Smooth muscle cell (in vitro differentiated cells): ENCODE data around the gene C7orf57. TPM values are rescaled to one million over a fixed set of nuclear protein-coding genes. Genes with fewer than 3 reads are reported as not detected.

Experiments used
- DNase-seq: peaks from one replicate; lab custom pipeline; 2025; ENCODE audit not compliant: unreplicated experiment; lab: John Stamatoyannopoulos, UW
- H2AFZ ChIP-seq: fragments of 200-600 bp; sonication (generic); 2 replicates; pipeline ENCODE4 v1.6.0; 2016; ENCODE audit warnings: antibody characterized with exemption, low read depth, mild to moderate bottlenecking
- H3F3A ChIP-seq: fragments of 200-600 bp; sonication (generic); 2 replicates; pipeline ENCODE4 v1.6.0; 2017; ENCODE audit warnings: antibody characterized with exemption, low read depth
- H3K27ac ChIP-seq: fragments of 200-600 bp; sonication (generic); 2 replicates; pipeline ENCODE4 v1.5.1; 2016; ENCODE audit warnings: low read depth, mild to moderate bottlenecking
- H3K27me3 ChIP-seq: fragments of 200-600 bp; sonication (generic); 2 replicates; pipeline ENCODE4 v1.6.1; 2016; ENCODE audit warnings: low read depth, mild to moderate bottlenecking
- H3K36me3 ChIP-seq: fragments of 200-600 bp; sonication (generic); 2 replicates; pipeline ENCODE4 v1.5.1; 2016; ENCODE audit warnings: low read depth
- H3K4me1 ChIP-seq: fragments of 200-600 bp; sonication (generic); 2 replicates; pipeline ENCODE4 v1.5.1; 2016; ENCODE audit warnings: low read depth
- H3K4me2 ChIP-seq: fragments of 200-600 bp; sonication (generic); 2 replicates; pipeline ENCODE4 v1.6.0; 2016; ENCODE audit warnings: mild to moderate bottlenecking
- H3K4me3 ChIP-seq: fragments of 200-600 bp; sonication (generic); 2 replicates; pipeline ENCODE4 v1.5.1; 2016; ENCODE audit warnings: mild to moderate bottlenecking
- H3K79me2 ChIP-seq: fragments of 200-600 bp; sonication (generic); 2 replicates; pipeline ENCODE4 v1.6.0; 2016; ENCODE audit warnings: low read depth, mild to moderate bottlenecking
- H3K9ac ChIP-seq: fragments of 200-600 bp; sonication (generic); 2 replicates; pipeline ENCODE4 v1.6.0; 2016; ENCODE audit warnings: low read depth
- H3K9me3 ChIP-seq: fragments of 200-600 bp; sonication (generic); replicated peaks from 2 replicates; pipeline ENCODE4 v1.5.1; 2016; ENCODE audit warnings: low read depth
- H4K20me1 ChIP-seq: fragments of 200-600 bp; sonication (generic); 2 replicates; pipeline ENCODE4 v1.6.0; 2016; ENCODE audit warnings: low read depth
- CTCF ChIP-seq: fragments of 200-600 bp; sonication (generic); IDR thresholded peaks from 2 replicates; pipeline ENCODE4 v1.5.1; 2017; ENCODE audit warnings: borderline replicate concordance, mild to moderate bottlenecking, antibody characterized with exemption; ENCODE audit not compliant: insufficient read depth, poor library complexity, severe bottlenecking
- WGBS: methylation state at CpG from one replicate; pipeline ENCODE4 v1.1.7; 2016; ENCODE audit warnings: low lambda C conversion rate; 5-methylcytosine and 5-hydroxymethylcytosine counted together
- polyA plus RNA-seq: library from polyadenylated mRNA; unstranded; fragments of >200 nt; fragmentation: Nextera tagmentation; extraction: Ambion mirVana; gene quantifications from 2 replicates; pipeline ENCODE4 v1.2.1, GENCODE V29; 2016
- total RNA-seq: library from RNA; depleted of rRNA; stranded (reverse); fragments of >200 nt; gene quantifications from 2 replicates; pipeline ENCODE4 v1.2.3, GENCODE V29; 2014

C7orf57 gene
- total and polyA plus RNA-seq, 2 experiments from 2014 or later, result not detected

GRCh38 chr7:48101968-48102367 is 66.6 kb downstream of the C7orf57 start:
- Histone ChIP-seq H3K4me1 (no peaks in the 10 kb centered on the region), H3K9ac (no peak overlapping the region), H2AFZ (no peak overlapping the region), H4K20me1 (peaks cover 13% of the 10 kb centered on the region), H3K27ac (no peak overlapping the region), H3K9me3 (no peaks in the 10 kb centered on the region), H3K79me2 (peaks cover 12% of the 10 kb centered on the region), H3K27me3 (no peaks in the 10 kb centered on the region), H3K4me3 (no peak overlapping the region), H3F3A (no peaks in the 10 kb centered on the region), H3K36me3 (peaks cover 5% of the 10 kb centered on the region), H3K4me2 (no peak overlapping the region)
- peak; percentile 25 for TF ChIP-seq CTCF
- DNase-seq, result no peak
- WGBS, result 94% methylated on average over 4 of the region's 4 CpGs

- H4K20me1 ChIP-seq, result peaks cover 13% of the 10 kb centered on the region
These were observed 67.2 kb downstream of the C7orf57 start for GRCh38 chr7:48102530-48102929.

GRCh38 chr7:48105045-48105444 is 69.7 kb downstream of the C7orf57 start:
- peaks cover 5% of the 10 kb centered on the region for H3K36me3 ChIP-seq
- no peak overlapping the region for H3K9ac ChIP-seq
- H3K9me3 ChIP-seq, result no peaks in the 10 kb centered on the region
- 98% methylated on average over 5 of the region's 5 CpGs for WGBS
- no peaks in the 10 kb centered on the region for H3K4me1 ChIP-seq
- H3K4me2 ChIP-seq, result no peak overlapping the region
- DNase-seq, result no peak
- H3K27ac ChIP-seq, result no peak overlapping the region
- H3K4me3 ChIP-seq, result no peak overlapping the region
- peaks cover 7% of the 10 kb centered on the region for H4K20me1 ChIP-seq
- H3K27me3 ChIP-seq, result no peaks in the 10 kb centered on the region
- no peaks in the 10 kb centered on the region for H3K79me2 ChIP-seq
- H2AFZ ChIP-seq, result no peak overlapping the region
- peaks cover 5% of the 10 kb centered on the region for H3F3A ChIP-seq
- no peak for TF ChIP-seq CTCF

More at GRCh38 chr7:48102530-48102929, 67.2 kb downstream of the C7orf57 start:
- TF ChIP-seq CTCF, result no peak
- Histone ChIP-seq H3K9me3 (no peaks in the 10 kb centered on the region), H3K4me1 (no peaks in the 10 kb centered on the region), H3K9ac (no peak overlapping the region), H3K27ac (no peak overlapping the region), H2AFZ (no peak overlapping the region), H3K4me3 (no peak overlapping the region), H3F3A (no peaks in the 10 kb centered on the region), H3K27me3 (no peaks in the 10 kb centered on the region), H3K4me2 (no peak overlapping the region), H3K79me2 (peaks cover 7% of the 10 kb centered on the region), H3K36me3 (peaks cover 5% of the 10 kb centered on the region)
- 95% methylated on average over 4 of the region's 4 CpGs for WGBS
- no peak for DNase-seq

- WGBS, result 96% methylated on average over 28 of the region's 29 CpGs
- no peaks in the 10 kb centered on the region for H3K4me1 ChIP-seq
- H3F3A ChIP-seq, result peaks cover 5% of the 10 kb centered on the region
- H2AFZ ChIP-seq, result no peak overlapping the region
- no peak overlapping the region for H3K4me2 ChIP-seq
- DNase-seq, result no peak
- TF ChIP-seq CTCF, result no peak
- H3K79me2 ChIP-seq, result no peaks in the 10 kb centered on the region
- no peaks in the 10 kb centered on the region for H4K20me1 ChIP-seq
- H3K27ac ChIP-seq, result no peak overlapping the region
- no peaks in the 10 kb centered on the region for H3K9me3 ChIP-seq
- H3K4me3 ChIP-seq, result no peak overlapping the region
- no peaks in the 10 kb centered on the region for H3K27me3 ChIP-seq
- H3K9ac ChIP-seq, result no peak overlapping the region
- peaks cover 5% of the 10 kb centered on the region for H3K36me3 ChIP-seq
These were observed 71.7 kb downstream of the C7orf57 start for GRCh38 chr7:48106906-48107659.
